ENCODE data around the gene IL25. TPM values are rescaled to one million over a fixed set of nuclear protein-coding genes. Genes with fewer than 3 reads are reported as not detected.

IL25 gene
- total and polyA plus RNA-seq, 10 of the 15 experiments (the other 5 are each of a cell fraction or from before 2014, with no cell fraction given) = not detected

DNA sequence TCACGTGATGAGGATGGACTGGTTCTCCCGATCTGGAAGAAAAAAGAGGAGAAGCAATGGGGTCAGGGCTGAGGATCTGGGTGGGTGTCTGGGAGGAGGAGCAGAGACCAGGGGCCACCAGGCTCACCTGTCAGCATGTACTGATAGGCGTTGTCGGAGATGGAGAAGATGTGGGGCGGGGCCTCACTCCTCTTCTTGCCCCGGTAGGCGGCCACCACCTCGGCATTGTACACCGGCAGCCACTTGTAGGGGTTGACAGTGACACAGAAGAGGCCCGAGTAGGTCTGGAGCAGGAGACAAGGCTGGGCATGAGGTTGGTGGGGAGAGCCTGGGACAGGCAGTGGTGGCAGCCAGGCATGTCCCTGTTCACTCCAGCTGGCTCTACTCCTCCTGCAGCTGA is 32.5 kb downstream of the IL25 start (continued):
- TF ChIP-seq, protein P1, sequence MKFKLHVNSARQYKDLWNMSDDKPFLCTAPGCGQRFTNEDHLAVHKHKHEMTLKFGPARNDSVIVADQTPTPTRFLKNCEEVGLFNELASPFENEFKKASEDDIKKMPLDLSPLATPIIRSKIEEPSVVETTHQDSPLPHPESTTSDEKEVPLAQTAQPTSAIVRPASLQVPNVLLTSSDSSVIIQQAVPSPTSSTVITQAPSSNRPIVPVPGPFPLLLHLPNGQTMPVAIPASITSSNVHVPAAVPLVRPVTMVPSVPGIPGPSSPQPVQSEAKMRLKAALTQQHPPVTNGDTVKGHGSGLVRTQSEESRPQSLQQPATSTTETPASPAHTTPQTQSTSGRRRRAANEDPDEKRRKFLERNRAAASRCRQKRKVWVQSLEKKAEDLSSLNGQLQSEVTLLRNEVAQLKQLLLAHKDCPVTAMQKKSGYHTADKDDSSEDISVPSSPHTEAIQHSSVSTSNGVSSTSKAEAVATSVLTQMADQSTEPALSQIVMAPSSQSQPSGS (IDR thresholded peaks at IDR 0.05; ENCODE audit: low read length) = no peak
- TF ChIP-seq CHD1 (IDR thresholded peaks at IDR 0.05; ENCODE audit: low read depth, low read length) (no peak), SMAD1 (IDR thresholded peaks at IDR 0.05; ENCODE audit: low read depth, partially characterized antibody) (no peak)

DNA sequence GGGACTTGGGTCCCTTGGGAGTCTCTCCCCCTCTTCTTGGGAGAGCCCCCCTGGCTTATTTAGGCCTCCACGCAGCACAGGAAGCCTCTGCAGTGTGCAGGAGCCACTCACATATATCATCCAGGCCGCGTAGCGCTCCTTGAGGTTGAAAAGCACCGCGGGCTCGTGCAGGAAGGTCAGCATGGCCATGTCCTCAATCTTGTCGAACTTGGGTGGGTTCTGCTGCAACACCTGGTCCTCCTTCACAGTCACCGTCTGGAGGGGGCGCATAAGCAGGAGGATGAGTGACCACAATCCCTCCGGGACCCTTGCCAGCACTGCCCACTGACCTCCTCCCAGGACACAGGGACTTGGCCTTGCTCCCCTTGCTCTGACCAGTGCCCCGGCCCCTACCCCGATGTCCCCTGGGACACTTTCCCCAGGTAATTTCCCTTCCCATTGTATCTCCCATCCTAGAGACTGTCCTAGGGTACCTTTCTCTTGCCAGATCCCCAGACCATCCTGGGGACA is 33.0 kb downstream of the IL25 start:
- DNase-seq (ENCODE audit: low read depth, low spot score) = no peak
- ChIA-PET SMC1A (ENCODE audit: uncharacterized antibody, unreplicated experiment) (no interaction called here), RAD21 (ENCODE audit: unreplicated experiment) (no interaction called here), CTCF (no interaction called here), POLR2A (no interaction called here)
- Histone ChIP-seq H3K79me2 (ENCODE audit: control insufficient read depth, insufficient read depth, low read length) (no peaks in the 10 kb centered on the region), H2AFZ (ENCODE audit: control insufficient read depth, low read depth, low read length) (no peak overlapping the region), H3K9ac (ENCODE audit: control insufficient read depth, insufficient read depth, low read length) (no peak overlapping the region), H4K20me1 (ENCODE audit: control insufficient read depth, insufficient read depth) (no peaks in the 10 kb centered on the region), H3K4me3 (no peak overlapping the region), H3K36me3 (ENCODE audit: control insufficient read depth in 2 of 2, insufficient read depth in 2 of 2, low read length in 1 of 2) (no peaks in the 10 kb centered on the region), H3K4me1 (ENCODE audit: control insufficient read depth, insufficient read depth, low read length) (no peaks in the 10 kb centered on the region), H3K27me3 (replicated peaks in 1 of 2; ENCODE audit: control insufficient read depth in 2 of 2, insufficient read depth in 2 of 2, low read length in 1 of 2) (peaks cover 0 to 3% of the 10 kb centered on the region in 2 experiments; a peak in 3 of 4 replicates), H3K4me2 (ENCODE audit: control insufficient read depth, insufficient read depth) (no peak overlapping the region), H3K9me3 (replicated peaks; ENCODE audit: control insufficient read depth, insufficient read depth, low read length) (no peaks in the 10 kb centered on the region), H3K27ac (ENCODE audit: control insufficient read depth, insufficient read depth) (no peak overlapping the region)
- no peak for ATAC-seq
- FAIRE-seq = no peak
- WGBS (ENCODE audit: insufficient coverage, insufficient replicate concordance, low lambda C conversion rate, missing lambda C conversion rate) = 36% methylated on average over 13 of the region's 13 CpGs
- intact Hi-C loops (cut with micrococcal nuclease; ENCODE audit: unreplicated experiment) = no loop called here
- TF ChIP-seq MYB (IDR thresholded peaks at IDR 0.05; ENCODE audit: borderline replicate concordance, low read depth, low read length) (no peak), IKZF1 (conservative IDR thresholded peaks at IDR 0.05) (no peak), POU2F2 (IDR thresholded peaks at IDR 0.05; ENCODE audit: borderline replicate concordance, low read depth, low read length) (no peak), CHD1 (IDR thresholded peaks at IDR 0.05; ENCODE audit: low read depth, low read length) (no peak), KAT2A (conservative IDR thresholded peaks at IDR 0.05; ENCODE audit: control insufficient read depth, low read depth, low read length) (no peak), HDAC2 (IDR thresholded peaks at IDR 0.05) (no peak), FOXM1 (IDR thresholded peaks at IDR 0.05; ENCODE audit: low read depth, low read length) (no peak), TCF12 (IDR thresholded peaks at IDR 0.05; ENCODE audit: low read depth, low read length) (no peak), ZNF24 (IDR thresholded peaks at IDR 0.05) (no peak), TCF7 (IDR thresholded peaks at IDR 0.05; ENCODE audit: borderline replicate concordance) (no peak), YBX1 (IDR thresholded peaks at IDR 0.05) (no peak), RAD51 (IDR thresholded peaks at IDR 0.05) (no peak), RUNX3 (IDR thresholded peaks at IDR 0.05; ENCODE audit: low read length) (no peak), TBL1XR1 (IDR thresholded peaks at IDR 0.05; ENCODE audit: low read depth, low read length) (no peak), STAT3 (IDR thresholded peaks at IDR 0.05; ENCODE audit: low read depth, low read length) (no peak), NR2C2 (IDR thresholded peaks at IDR 0.05; ENCODE audit: borderline replicate concordance, control insufficient read depth, insufficient read length, low read depth) (no peak), CBFB (IDR thresholded peaks at IDR 0.05; ENCODE audit: low read depth) (no peak), MEF2A (IDR thresholded peaks at IDR 0.05; ENCODE audit: insufficient read depth, low read depth, low read length) (no peak), NR2C1 (IDR thresholded peaks at IDR 0.05) (no peak), HDGF (IDR thresholded peaks at IDR 0.05) (no peak)
- in situ Hi-C loops (cut with MboI) = no loop called here
- BruUV-seq (replicated peaks) = no TSS peak

All from GM12878 (cell line).